HL-60 (cell line): ENCODE measurements around the gene HIGD2B.

ENCODE experiments used
- DNase-seq, 2 experiments: peaks; one replicate each; pipeline ENCODE4 v3.0.0-alpha.2; 2010 to 2020; ENCODE audit warnings: low read depth in 1 of 2, low spot score in 1 of 2
- H3K27ac ChIP-seq: fragments of 250-450 bp; sonication (Bioruptor Pico); replicated peaks from 2 replicates; pipeline ENCODE4 v1.5.1; 2020; ENCODE audit warnings: mild to moderate bottlenecking, moderate library complexity
- H3K27me3 ChIP-seq: fragments of 250-450 bp; sonication (Bioruptor Pico); 2 replicates; pipeline ENCODE4 v1.5.1; 2021; ENCODE audit warnings: mild to moderate bottlenecking, moderate library complexity; ENCODE audit not compliant: insufficient read depth, poor library complexity, severe bottlenecking
- H3K4me3 ChIP-seq: replicated peaks from 2 replicates; pipeline ENCODE4 v1.5.1; 2011; ENCODE audit warnings: mild to moderate bottlenecking, control low read depth, low read length; ENCODE audit not compliant: insufficient read depth
- GABPA ChIP-seq: IDR thresholded peaks from 2 replicates; pipeline ENCODE4 v1.6.1; 2012; ENCODE audit warnings: low read depth
- POLR2AphosphoS5 ChIP-seq: IDR thresholded peaks from 2 replicates; pipeline ENCODE4 v1.6.1; 2012; ENCODE audit warnings: low read depth
- SPI1 ChIP-seq: IDR thresholded peaks from 2 replicates; pipeline ENCODE4 v1.6.1; 2012; ENCODE audit warnings: low read depth, mild to moderate bottlenecking, borderline replicate concordance
- long read RNA-seq: library from polyadenylated mRNA; unstranded; transcript quantifications from one replicate; pipeline ENCODE4 v2.0.0, GENCODE V29; 2020
- TF ChIP-seq, protein P1 (sequence below): IDR thresholded peaks from one replicate; pipeline ENCODE4 v1.5.1; 2011; ENCODE audit warnings: low read length, control low read depth, inconsistent platforms; ENCODE audit not compliant: insufficient read depth
- TF ChIP-seq, protein P2 (sequence below): IDR thresholded peaks from 2 replicates; pipeline ENCODE4 v1.6.1; 2012; ENCODE audit warnings: low read depth; ENCODE audit not compliant: insufficient replicate concordance

HIGD2B gene, protein sequence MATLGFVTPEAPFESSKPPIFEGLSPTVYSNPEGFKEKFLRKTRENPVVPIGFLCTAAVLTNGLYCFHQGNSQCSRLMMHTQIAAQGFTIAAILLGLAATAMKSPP
- long read RNA-seq, partial matches to known transcripts = 0 of 1 reads
- long read RNA-seq, other reads (novel, unspliced or antisense) = 1 of 1 reads

- H3K27me3 ChIP-seq = no peaks in the 10 kb centered on the region
- peak; percentile 84 to 93 for DNase-seq
- TF ChIP-seq GABPA (peak; percentile 83), POLR2AphosphoS5 (peak; percentile 84; the same call in 1 of the 2 replicates), SPI1 (peak; percentile 91)
- TF ChIP-seq, protein P1, sequence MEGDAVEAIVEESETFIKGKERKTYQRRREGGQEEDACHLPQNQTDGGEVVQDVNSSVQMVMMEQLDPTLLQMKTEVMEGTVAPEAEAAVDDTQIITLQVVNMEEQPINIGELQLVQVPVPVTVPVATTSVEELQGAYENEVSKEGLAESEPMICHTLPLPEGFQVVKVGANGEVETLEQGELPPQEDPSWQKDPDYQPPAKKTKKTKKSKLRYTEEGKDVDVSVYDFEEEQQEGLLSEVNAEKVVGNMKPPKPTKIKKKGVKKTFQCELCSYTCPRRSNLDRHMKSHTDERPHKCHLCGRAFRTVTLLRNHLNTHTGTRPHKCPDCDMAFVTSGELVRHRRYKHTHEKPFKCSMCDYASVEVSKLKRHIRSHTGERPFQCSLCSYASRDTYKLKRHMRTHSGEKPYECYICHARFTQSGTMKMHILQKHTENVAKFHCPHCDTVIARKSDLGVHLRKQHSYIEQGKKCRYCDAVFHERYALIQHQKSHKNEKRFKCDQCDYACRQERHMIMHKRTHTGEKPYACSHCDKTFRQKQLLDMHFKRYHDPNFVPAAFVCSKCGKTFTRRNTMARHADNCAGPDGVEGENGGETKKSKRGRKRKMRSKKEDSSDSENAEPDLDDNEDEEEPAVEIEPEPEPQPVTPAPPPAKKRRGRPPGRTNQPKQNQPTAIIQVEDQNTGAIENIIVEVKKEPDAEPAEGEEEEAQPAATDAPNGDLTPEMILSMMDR = no peak
- TF ChIP-seq, protein P2, sequence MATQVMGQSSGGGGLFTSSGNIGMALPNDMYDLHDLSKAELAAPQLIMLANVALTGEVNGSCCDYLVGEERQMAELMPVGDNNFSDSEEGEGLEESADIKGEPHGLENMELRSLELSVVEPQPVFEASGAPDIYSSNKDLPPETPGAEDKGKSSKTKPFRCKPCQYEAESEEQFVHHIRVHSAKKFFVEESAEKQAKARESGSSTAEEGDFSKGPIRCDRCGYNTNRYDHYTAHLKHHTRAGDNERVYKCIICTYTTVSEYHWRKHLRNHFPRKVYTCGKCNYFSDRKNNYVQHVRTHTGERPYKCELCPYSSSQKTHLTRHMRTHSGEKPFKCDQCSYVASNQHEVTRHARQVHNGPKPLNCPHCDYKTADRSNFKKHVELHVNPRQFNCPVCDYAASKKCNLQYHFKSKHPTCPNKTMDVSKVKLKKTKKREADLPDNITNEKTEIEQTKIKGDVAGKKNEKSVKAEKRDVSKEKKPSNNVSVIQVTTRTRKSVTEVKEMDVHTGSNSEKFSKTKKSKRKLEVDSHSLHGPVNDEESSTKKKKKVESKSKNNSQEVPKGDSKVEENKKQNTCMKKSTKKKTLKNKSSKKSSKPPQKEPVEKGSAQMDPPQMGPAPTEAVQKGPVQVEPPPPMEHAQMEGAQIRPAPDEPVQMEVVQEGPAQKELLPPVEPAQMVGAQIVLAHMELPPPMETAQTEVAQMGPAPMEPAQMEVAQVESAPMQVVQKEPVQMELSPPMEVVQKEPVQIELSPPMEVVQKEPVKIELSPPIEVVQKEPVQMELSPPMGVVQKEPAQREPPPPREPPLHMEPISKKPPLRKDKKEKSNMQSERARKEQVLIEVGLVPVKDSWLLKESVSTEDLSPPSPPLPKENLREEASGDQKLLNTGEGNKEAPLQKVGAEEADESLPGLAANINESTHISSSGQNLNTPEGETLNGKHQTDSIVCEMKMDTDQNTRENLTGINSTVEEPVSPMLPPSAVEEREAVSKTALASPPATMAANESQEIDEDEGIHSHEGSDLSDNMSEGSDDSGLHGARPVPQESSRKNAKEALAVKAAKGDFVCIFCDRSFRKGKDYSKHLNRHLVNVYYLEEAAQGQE = peak; percentile 51
- peak within 1 kb of the TSS; percentile 88 for H3K27ac ChIP-seq
- H3K4me3 ChIP-seq = peak within 1 kb of the TSS; percentile 85
Measured at GRCh38 chr15:72685925-72686794, at the start of gene HIGD2B, which contains the start of gene BBS4. Gene HIGD2B (minus strand): TSS chr15:72686182. CDS start chr15:72676374, 9,808 bp downstream. Gene BBS4 (plus strand): TSS chr15:72686207. CDS start chr15:72686228, 21 bp downstream.

GRCh38 chr15:72735111-72735510, 49.1 kb upstream of the HIGD2B start:
- Histone ChIP-seq H3K4me3 (no peak overlapping the region), H3K27ac (no peak overlapping the region), H3K27me3 (no peaks in the 10 kb centered on the region)
- DNase-seq = no peak
- 0 out of 2 replicates have a peak, but pooled peaks have one; percentile 25 for TF ChIP-seq POLR2AphosphoS5
- TF ChIP-seq, protein P1 = no peak

DNA sequence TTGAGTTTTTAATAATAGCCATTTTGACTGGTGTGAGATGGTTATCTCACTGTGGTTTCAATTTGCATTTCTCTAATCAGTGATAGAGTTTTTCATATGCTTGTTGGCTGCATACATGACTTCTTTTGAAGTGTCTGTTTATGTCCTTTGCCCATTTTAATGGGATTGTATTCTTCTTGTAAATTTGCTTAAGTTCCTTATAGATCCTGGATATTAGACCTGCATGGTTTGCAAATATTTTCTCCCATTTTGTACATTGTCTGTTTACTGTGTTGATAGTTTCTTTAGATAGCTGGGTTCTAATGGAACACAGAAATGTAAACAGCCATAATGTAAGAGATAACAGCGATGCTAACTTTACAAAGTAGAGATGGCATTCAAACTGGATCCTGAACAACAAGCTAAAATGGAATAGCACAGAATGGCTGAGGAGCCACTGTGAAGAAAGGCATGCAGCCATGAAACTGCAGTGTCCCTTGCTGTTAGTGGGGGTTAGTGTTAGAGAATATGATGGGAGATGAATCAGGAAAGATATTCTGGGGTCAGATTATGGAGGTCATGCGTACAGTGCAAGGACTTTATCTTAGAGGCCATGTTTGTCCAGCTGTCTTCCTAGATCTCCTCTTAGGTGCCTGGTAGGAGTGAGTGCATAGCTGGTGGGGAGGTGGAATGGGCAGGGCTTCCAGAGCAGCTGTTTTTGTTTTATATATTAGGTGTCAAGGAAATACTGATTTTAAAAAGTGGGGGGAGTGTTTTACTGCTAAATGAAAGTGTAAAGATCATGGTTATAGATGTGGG, 48.2 kb upstream of the HIGD2B start:
- no peak overlapping the region for H3K4me3 ChIP-seq
- no peak overlapping the region for H3K27ac ChIP-seq
- no peak for DNase-seq
- TF ChIP-seq GABPA (no peak), SPI1 (no peak), POLR2AphosphoS5 (no peak)
- TF ChIP-seq, protein P1 = no peak
- TF ChIP-seq, protein P2 = no peak
- no peaks in the 10 kb centered on the region for H3K27me3 ChIP-seq
